DOHH2 (cell line): ENCODE data around the gene CCM2.

Experiments
- H3F3A ChIP-seq: fragments of 200-600 bp; sonication (generic), shearing (Covaris generic); 2 replicates; pipeline ENCODE4 v1.6.0; 2016; ENCODE audit warnings: antibody characterized with exemption, mild to moderate bottlenecking; ENCODE audit not compliant: control insufficient read depth, insufficient read depth
- H3K27ac ChIP-seq: fragments of 200-600 bp; sonication (generic); 2 replicates; pipeline ENCODE4 v1.5.1; 2014; ENCODE audit warnings: low read depth, mild to moderate bottlenecking, low read length, moderate library complexity
- H3K27me3 ChIP-seq: fragments of 200-600 bp; sonication (generic); 2 replicates; pipeline ENCODE4 v1.6.1; 2014; ENCODE audit warnings: mild to moderate bottlenecking, low read length, mixed read lengths; ENCODE audit not compliant: control insufficient read depth
- H3K36me3 ChIP-seq: fragments of 200-600 bp; sonication (generic); 2 replicates; pipeline ENCODE4 v1.6.1; 2014; ENCODE audit warnings: mild to moderate bottlenecking, low read length, moderate library complexity, mixed read lengths; ENCODE audit not compliant: control insufficient read depth
- H3K4me1 ChIP-seq: fragments of 200-600 bp; sonication (generic); 2 replicates; pipeline ENCODE4 v1.6.1; 2014; ENCODE audit warnings: mild to moderate bottlenecking, low read length, mixed read lengths; ENCODE audit not compliant: control insufficient read depth
- H3K4me2 ChIP-seq: fragments of 200-600 bp; sonication (generic); 2 replicates; pipeline ENCODE4 v1.6.0; 2014; ENCODE audit warnings: mild to moderate bottlenecking, low read length, moderate library complexity
- H3K4me3 ChIP-seq: fragments of 200-600 bp; sonication (generic); 2 replicates; pipeline ENCODE4 v1.5.1; 2014; ENCODE audit warnings: mild to moderate bottlenecking, low read length, mixed read lengths
- H3K79me2 ChIP-seq: fragments of 200-600 bp; sonication (generic); 2 replicates; pipeline ENCODE4 v1.6.1; 2014; ENCODE audit warnings: mild to moderate bottlenecking, low read length, mixed read lengths; ENCODE audit not compliant: control insufficient read depth
- H3K9me2 ChIP-seq: fragments of 200-600 bp; sonication (generic); replicated peaks from 2 replicates; pipeline ENCODE4 v1.6.1; 2014; ENCODE audit warnings: mild to moderate bottlenecking, low read length, mixed read lengths; ENCODE audit not compliant: control insufficient read depth
- H3K9me3 ChIP-seq: fragments of 200-600 bp; sonication (generic); 2 replicates; pipeline ENCODE4 v1.6.1; 2014; ENCODE audit warnings: antibody characterized with exemption, low read length, mixed read lengths; ENCODE audit not compliant: control insufficient read depth, insufficient read depth
- H4K20me1 ChIP-seq: fragments of 200-600 bp; sonication (generic); 2 replicates; pipeline ENCODE4 v1.6.0; 2014; ENCODE audit warnings: low read depth, mild to moderate bottlenecking, antibody characterized with exemption, low read length, moderate library complexity; ENCODE audit not compliant: control insufficient read depth, insufficient read depth
- EZH2phosphoT487 ChIP-seq: fragments of 200-600 bp; sonication (generic); IDR thresholded peaks from 2 replicates; pipeline ENCODE4 v1.6.1; 2017; ENCODE audit warnings: borderline replicate concordance, mild to moderate bottlenecking, antibody characterized with exemption, low read length, moderate library complexity, mixed read lengths
- TF ChIP-seq, protein P1 (sequence below): fragments of 200-600 bp; sonication (generic); IDR thresholded peaks from one replicate; pipeline ENCODE4 v1.5.1; 2014; ENCODE audit warnings: antibody characterized with exemption, mild to moderate bottlenecking, low read depth, low read length; ENCODE audit not compliant: poor library complexity, severe bottlenecking

Gene CCM2

DNA sequence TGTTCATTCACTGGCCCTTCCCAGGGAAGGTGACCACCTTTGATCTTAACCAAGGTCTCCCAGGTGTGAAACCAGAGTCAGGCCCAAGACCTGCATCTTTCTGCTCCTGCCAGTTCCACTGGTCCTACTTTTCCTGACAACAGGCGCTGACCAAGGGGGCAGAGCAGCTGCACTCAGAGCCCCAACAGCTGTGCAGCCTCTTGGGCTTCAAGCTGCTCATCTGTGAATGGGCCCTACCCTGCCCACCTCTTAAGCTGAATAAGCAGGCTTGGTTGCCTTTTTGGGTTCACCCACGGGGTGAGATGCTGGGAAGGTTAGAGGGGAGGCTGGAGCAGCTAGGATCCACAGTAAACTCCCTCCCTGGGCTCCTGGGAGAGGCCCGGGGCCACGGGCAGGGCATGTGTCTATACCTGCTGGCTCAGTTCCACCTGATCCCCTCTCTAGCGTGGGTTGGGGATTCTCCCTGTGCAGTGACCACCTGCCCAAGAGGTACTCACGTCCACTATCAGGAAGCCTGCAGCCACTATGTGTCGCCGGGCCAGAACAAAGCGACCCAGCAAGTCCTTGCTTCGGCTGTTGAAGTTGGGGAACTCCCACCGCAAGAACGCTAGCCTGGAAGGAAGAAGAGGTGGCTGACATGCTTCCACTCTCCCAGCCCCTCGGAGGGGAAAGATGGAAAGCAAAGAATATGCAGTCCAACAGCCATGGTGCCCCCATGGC, 100.9 kb downstream of the CCM2 start:
- TF ChIP-seq, protein P1, sequence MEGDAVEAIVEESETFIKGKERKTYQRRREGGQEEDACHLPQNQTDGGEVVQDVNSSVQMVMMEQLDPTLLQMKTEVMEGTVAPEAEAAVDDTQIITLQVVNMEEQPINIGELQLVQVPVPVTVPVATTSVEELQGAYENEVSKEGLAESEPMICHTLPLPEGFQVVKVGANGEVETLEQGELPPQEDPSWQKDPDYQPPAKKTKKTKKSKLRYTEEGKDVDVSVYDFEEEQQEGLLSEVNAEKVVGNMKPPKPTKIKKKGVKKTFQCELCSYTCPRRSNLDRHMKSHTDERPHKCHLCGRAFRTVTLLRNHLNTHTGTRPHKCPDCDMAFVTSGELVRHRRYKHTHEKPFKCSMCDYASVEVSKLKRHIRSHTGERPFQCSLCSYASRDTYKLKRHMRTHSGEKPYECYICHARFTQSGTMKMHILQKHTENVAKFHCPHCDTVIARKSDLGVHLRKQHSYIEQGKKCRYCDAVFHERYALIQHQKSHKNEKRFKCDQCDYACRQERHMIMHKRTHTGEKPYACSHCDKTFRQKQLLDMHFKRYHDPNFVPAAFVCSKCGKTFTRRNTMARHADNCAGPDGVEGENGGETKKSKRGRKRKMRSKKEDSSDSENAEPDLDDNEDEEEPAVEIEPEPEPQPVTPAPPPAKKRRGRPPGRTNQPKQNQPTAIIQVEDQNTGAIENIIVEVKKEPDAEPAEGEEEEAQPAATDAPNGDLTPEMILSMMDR, result no peak
- TF ChIP-seq EZH2phosphoT487, result no peak

DNA sequence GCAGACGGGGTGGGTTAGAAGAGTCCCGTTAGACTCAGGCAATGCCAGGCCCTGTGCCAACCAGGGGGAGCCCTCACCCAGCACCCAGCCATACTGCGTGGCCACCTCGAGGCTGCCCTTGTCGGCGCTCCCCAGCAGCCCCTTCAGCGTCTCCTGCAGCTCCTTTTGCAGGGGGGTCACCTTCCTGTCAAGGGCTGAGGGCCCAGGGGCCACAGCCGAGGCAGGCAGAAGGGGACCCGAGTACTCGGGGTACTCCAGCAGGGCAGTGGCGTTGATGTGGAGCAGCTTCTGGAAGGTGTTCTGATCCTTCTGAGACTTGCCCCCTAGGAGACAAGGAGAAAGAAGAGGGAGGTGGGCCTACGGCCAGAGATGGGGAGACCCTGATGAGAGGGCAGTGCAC, 101.7 kb downstream of the CCM2 start:
- Histone ChIP-seq H3K36me3 (peaks cover 92% of the 10 kb centered on the region), H3F3A (peaks cover 19% of the 10 kb centered on the region), H4K20me1 (peaks cover 8% of the 10 kb centered on the region; the same call in 1 of the 2 replicates), H3K9me3 (no peaks in the 10 kb centered on the region), H3K79me2 (peaks cover 28% of the 10 kb centered on the region), H3K27ac (no peak overlapping the region), H3K9me2 (no peaks in the 10 kb centered on the region), H3K4me1 (peaks cover 7% of the 10 kb centered on the region), H3K27me3 (no peaks in the 10 kb centered on the region), H3K4me3 (no peak overlapping the region), H3K4me2 (no peak overlapping the region)
- TF ChIP-seq, protein P1, result no peak
- TF ChIP-seq EZH2phosphoT487, result no peak

More for the DNA sequence above, 100.9 kb downstream of the CCM2 start:
- no peaks in the 10 kb centered on the region for H3K9me2 ChIP-seq
- H3K27ac ChIP-seq, result no peak overlapping the region
- H3F3A ChIP-seq, result peaks cover 23% of the 10 kb centered on the region
- H3K4me1 ChIP-seq, result peaks cover 7% of the 10 kb centered on the region
- peaks cover 19% of the 10 kb centered on the region for H3K79me2 ChIP-seq
- 0 out of 2 replicates have a peak, but pooled peaks cover 3% of the 10 kb centered on the region for H4K20me1 ChIP-seq
- no peaks in the 10 kb centered on the region for H3K27me3 ChIP-seq
- H3K36me3 ChIP-seq, result peaks cover 84% of the 10 kb centered on the region
- no peak overlapping the region for H3K4me3 ChIP-seq
- no peak overlapping the region for H3K4me2 ChIP-seq
- no peaks in the 10 kb centered on the region for H3K9me3 ChIP-seq

DNA sequence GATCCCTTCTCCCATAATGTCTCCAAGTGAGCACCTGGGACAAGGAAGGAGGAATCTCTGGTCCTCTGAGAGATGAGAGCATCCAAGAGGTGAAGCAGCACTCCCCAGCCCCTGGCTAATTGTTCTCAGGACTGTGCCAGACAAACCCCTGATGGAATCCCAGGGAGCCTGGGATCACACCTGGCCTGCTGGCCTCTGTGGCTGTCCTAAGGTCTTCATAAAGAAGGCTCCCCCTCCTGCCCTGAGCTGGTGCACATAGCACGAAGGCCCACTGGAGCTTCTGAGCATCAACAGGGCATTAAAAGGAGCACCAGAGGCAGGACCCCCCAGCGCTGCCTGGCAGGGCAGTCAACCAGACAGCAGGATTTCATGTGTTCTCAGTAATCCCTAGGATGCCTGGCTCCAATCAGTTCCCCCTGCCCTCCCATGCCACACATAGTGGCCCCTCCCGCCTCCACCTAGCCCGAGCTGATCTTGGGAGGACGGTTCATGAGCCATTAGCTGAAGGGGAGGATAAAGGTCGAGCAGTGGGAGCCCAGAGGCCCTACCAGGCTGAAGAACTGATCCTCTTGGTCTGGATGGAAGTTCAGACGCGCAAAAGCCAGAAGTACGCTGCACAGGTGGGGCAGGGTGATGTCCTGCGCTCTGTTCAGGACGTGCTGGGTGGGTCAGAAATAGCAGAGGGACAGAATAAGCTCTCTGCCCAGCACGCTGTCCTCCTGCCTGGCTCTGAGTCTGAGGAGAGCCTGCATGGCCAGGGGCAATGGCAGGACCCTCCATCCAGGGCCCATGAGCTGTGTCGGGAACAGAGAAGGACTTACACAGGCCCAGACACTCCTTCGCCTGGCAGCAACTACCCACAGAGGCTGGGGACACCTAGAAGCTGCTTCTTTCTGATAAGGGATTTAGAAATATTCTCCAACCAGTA, 103.0 kb downstream of the CCM2 start:
- Histone ChIP-seq H3K79me2 (peaks cover 41% of the 10 kb centered on the region), H3K9me2 (no peaks in the 10 kb centered on the region), H3K4me1 (peaks cover 5% of the 10 kb centered on the region), H3F3A (peaks cover 8% of the 10 kb centered on the region), H3K4me2 (no peak overlapping the region), H4K20me1 (peaks cover 17% of the 10 kb centered on the region), H3K27me3 (no peaks in the 10 kb centered on the region), H3K36me3 (peaks cover 98% of the 10 kb centered on the region), H3K27ac (no peak overlapping the region), H3K9me3 (no peaks in the 10 kb centered on the region), H3K4me3 (no peak overlapping the region)
- TF ChIP-seq, protein P1, result no peak
- no peak for TF ChIP-seq EZH2phosphoT487
